Right renal cortex interstitium (tissue), 3 donors: ENCODE measurements around the gene SLCO4A1. TPM values are rescaled to one million over a fixed set of nuclear protein-coding genes. Genes with fewer than 3 reads are reported as not detected.

Experiments used
- DNase-seq, 3 donors: peaks; one replicate each; pipeline ENCODE4 v3.0.0-alpha.2; 2013; ENCODE audit warnings: low read depth in 3 of 3, low spot score in 2 of 3
- polyA plus RNA-seq, 3 donors: library from polyadenylated mRNA; unstranded; fragments of 120-200 nt; gene quantifications; one replicate each; pipeline ENCODE4 v1.2.1, GENCODE V29; 2013; ENCODE audit not compliant: insufficient read length in 3 of 3

Gene SLCO4A1
- polyA plus RNA-seq, 3 donors, result 1.8 to 2.7 (median 2.3) TPM

DNA sequence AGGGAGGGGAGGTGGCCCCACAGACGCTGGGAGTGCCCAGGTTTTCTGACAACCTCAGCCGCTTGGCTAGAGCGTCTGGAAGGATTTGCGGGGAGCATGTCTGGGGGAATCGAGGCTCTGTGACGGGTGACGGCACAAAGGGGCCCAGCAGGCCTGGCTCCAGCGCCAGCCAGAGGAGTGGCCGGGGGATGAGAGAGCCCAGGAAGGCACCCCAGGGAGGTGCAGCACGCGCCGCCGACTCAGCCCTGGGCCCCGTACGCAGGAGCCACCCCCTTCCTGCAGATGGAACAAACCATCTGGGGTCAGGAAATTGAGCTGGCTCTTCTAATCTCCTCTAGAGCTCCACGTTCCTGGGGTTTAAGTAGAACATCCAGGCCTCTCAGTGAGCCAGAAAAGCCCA is 5.9 kb upstream of the SLCO4A1 start:
- no peak for DNase-seq

DNA sequence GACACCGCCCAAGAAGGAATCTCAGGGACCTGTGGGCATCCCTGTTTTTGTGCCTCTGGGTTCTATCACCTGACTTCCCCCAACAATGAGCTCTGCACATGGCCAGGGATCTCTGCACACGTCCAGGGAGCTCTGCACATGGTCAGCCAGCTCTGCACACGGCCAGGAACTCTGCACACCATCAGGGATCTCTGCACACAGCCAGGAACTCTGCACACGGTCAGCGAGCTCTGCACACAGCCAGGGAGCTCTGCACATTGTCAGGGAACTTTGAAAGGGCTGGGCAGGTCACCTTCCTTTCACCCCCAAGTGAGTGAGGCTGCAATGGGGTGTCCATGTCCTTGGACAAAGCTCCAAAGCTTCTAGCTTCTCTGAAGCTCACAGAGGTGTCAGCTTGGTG is 5.2 kb upstream of the SLCO4A1 start:
- no peak for DNase-seq

DNA sequence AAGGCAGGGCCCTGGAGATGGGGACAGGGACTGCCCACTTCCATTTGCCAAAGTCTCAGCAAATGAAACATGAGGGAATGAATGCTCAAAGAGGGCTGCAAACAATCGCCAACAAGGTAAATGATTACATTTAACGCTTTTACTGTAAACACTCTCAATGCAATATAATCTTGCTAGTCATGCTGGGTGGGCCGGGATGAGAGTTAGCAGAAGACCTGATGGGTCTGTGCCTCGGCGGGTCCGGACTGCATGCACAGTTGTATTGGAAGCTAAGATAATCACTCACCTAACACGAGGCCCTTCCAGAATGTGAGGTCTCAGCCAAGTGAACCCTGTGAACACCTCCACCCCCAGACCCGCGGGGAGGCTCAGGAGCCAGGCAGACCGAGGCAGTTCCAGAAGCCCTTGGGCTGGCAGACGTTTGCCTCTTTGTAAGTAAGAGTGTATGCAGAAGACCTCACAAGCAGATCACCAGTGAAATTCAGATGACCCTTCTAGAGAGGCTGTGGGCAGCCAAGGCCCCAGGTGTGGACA is 4.7 kb upstream of the SLCO4A1 start:
- DNase-seq, result no peak

DNA sequence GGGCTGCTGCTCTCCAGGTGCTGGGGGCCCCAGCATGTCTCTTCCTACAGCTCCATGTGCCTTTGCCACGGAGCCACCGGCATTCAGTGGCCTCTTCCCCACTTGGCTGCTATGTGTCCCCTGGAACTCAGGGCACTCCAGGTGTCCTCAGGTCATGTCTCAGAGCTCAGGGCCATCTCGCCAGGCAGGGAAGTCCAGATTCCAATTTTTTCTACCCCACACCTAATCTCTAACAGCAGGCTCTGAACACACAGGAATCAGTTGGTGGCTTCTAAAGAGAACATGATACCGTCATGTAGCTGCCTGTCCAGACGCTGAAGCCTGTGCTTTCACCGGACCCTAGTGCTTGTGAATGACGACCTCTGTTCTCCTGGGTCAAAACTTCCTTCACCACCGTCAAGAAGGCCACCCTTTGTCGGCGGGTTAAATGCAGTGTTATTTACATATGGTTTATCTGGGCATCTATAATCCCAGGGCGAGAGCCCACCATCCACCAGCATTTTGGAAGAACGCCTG is 4.2 kb upstream of the SLCO4A1 start:
- DNase-seq, result no peak

DNA sequence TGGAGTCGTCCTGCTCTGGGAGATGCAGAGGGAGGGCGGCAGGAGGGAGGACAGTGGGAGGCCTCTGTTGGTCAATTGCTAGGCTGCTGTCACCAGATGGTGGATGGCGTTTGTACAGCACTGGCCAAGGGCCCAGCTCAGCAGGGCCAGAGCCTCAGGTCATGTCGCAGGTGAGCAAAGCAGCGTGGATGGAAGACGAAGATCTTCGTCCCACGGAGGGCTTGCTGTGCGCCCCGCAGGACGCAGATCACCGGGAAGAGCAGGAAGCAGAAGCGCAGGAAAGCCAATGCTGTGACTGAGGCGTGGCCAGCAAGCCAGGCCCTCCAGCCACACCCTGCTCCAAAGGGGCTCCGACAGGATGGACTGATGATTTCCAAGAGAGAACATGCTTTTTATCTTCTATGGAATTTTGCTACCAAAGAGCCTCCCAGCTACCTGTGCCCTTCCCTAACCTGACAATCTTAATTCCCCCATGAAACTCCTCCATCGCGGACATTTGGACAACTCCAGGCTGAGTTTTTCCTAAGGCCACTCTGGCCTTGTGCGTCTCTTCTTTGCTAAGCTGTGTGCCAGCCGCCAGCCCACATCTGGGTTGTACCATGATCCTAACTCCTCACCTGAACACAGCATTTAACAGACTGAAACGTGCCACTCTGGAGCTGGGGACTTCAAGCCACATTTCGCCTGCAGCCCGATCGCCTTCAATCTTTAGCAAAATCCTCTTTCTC is 3.5 kb upstream of the SLCO4A1 start:
- DNase-seq, result no peak

DNA sequence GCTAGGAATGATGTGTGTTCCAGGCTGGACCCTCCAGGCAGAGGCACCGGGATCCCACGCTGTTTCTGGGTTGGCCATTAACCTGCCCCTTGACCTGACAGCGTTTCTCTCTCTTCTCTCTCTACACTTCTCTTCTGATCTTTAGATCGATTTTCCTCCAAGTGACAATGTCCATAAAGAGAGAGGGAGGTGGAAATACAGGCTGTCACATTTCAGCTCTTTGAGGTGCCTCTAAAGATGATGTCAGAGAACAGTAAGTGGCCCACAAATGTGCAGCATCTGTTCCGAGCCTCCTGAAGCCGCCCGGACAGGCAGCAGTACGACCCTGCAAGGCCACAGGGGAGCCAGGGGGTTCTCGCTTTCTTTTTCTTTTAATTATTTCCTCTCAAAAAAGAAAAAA is 2.5 kb upstream of the SLCO4A1 start:
- DNase-seq, result no peak

DNA sequence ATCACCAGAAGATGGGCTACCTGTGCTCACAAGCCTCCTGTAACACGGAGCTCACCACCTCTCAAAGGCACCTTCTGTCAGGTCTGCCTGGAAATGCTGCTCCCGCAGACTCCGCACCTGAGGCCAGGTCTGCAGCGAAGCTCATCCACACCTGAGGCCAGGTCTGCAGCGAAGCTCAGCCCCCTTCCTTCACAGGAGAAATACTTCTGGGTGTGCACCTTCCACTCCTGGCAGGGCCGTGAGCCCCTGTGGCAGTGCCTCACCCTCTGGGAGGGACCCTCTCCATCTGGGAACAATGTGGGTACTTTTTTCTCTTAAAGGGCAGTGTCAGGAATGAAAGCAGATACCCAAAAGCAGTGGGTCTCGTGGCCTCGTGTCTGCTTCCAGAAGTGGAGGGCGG is 1.4 kb upstream of the SLCO4A1 start:
- DNase-seq, result no peak

DNA sequence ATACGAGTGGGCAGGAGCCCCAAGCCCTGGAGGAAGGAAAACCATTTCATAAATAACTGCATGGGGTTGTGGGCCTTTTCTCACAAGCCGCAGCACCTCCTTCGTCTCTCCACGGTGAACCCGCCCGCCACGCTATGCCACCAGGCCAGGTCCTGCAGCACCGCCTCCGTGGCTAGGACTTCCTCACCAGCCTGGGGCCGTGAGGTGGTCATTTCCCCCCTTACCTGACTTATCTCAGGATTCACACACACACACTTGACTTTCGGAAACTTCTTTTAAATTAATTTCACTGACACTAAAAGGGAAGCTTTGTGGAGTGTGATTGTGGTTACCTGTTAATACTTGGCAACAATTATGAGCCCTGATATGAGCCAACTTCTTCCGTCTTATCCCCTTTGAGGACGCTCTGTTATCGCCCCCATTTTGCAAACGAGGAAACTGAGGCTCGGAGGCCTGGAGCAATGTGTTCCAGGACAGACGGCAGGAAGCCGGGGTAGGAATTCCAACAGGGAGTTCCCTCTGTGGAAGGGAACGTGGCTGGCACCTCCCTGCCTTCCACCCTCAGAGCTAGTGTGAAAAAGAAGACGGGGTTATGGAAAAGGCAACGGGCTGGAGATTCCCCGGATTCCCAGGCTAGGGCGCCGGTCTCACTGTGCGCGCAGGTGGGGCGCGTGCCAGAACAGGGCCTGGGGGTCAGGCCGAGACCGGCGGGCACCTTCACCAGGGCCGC is 817 bp upstream of the SLCO4A1 start:
- no peak for DNase-seq

DNA sequence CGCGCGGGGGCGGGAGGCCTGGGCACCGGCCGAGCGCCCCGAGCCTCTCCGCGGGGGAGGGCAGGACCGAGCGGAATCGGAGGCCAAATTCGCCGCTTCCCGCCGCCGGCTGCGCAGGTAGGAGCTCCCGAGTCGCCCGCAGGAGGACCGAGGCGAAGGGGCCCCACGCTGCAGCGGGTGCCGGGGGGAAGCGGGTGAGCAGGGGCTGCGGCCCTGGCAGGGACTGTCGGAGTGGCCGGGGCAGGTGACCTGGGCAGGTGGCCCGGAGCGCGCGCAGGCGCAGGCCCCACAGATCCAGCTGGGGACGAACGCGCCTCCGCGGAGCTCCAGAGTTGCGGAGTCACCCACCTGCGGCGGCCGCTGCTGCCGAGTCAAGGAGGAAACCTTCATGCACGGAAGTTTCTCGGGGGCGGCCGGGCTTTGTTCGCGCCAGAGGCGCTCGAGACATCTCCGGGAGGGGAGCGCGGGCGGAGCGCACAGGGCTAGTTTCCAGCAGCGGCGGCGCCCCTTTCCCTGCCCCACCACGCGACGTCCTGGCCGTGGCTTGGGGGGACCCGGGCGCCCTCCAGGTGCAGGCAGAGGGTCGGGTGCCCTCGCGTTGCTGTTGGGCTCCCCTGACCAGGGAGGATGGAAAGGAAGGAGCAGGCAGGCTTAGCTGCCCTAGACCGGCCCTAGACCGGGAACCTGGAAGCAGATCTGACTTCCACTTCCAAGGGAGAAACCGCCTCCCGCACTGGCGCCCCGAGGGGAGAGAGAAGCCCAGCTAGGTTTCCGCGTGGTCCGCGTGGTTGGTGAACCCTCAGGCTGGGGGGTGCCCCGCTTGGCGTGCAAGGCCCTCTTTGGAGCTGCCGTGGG is 590 bp downstream of the SLCO4A1 start:
- no peak for DNase-seq

DNA sequence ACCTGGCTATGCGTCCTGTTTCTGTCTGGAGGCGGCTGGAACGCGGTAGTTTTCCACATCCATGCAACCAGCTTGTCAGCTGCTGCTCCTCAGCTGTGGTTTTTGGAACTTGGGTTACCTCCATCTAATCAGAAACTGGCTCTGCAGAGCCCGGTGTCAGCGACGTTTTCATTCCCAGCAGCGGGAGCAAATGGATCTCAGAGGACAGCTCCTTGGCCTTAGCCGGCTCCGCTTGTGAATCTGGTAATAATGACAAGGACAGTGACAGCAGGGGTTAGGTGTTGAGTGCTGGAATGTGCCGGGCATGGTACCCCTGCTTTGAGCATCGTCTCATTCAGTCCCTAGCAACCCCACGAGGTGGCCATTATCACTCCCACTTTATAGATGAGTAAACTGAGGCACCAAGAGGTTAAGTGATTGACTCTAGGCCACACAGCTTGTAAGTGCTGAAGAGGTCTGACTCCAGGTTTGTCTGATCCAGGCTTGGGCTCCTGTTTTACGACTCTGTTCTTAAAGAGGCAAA is 1.3 kb downstream of the SLCO4A1 start:
- DNase-seq, result no peak

DNA sequence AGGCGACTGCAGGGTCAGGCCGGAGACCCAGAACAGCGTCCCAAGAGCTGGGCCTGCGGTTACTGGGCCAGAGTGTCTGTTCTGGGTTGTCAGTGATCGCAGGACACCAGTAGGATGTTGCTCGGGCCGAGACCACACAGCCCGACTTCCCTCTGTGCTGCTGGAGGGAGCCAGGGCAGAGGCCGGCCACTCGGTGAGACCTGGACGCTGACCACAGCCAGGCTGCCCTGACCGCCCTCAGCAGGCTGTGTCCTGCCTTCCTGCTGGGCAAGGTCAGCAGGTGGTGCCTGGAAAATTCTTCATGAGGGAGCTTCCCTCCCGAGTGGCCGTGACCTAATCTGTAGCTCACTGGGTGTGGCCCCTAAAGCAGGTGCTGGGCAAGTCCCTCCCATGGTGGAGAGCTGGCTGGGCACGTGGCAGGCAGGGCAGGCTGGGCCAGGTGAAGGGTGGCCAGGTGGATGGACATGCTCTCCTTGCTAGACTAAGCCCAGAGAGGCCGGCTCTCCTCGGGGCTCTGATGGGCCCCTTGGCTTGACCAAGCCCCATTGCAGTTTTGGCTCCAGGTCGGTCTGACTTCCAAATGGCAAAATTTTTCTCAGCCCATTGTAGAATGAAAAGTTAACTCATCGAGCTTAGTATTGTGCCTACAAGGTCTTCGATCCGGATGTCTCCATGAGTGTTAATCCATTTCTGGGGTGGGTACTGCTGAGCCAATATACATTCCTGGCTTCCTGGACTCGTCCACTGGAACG is 1.9 kb downstream of the SLCO4A1 start:
- DNase-seq, result no peak

DNA sequence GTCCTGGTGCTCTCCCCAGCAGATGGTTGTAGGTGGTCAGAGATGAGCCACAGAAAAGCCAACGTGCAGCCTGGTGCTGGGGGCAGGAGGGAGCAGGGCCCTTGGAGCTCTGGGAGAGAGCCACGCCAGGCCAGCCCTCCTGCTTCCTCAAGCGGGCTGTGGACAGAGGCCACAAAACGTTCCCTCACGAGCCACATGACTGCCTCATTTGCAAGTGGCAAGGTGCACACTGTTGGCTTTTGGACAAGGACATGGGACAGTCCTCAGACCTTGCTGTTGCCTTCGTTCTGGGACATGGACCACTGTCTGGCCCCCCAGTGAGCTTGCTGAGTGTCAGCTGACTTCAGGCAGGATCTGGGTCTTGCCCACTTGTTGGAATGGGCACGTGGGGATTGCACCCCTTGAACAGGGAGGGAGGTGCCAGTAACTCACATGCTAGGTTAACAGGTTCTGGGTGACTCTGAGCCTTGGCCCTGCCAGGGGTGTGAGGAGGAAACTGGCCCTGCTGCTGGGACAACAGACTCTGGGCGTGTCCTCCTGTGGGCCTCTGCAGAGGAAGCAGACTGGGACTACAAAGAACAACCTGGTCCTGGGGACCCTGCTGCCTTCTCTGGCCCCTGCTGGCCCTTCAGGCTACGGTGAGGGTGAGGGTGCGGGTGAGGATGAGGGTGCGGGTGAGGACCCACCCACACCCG is 2.6 kb downstream of the SLCO4A1 start:
- DNase-seq, result no peak

DNA sequence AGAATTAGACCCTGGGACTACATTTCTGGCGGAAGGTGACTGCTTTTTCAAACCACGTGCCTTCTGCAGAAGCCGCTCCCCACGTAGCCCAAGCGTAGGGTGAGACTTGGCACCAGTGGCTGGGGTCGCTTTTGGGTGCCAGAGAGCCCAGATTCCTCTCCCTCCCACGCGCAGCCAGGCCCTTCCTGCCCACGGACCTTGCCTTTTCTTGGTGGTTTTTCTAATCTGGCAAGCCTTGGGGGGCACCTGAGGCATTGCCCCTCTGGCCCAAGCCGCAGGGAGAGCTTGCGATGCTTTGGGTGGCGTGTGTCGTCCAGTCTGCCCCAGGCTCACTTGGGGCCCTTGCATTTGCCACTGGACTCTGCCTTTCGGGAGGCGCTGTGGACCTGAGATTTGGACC is 3.3 kb downstream of the SLCO4A1 start:
- DNase-seq, result no peak

DNA sequence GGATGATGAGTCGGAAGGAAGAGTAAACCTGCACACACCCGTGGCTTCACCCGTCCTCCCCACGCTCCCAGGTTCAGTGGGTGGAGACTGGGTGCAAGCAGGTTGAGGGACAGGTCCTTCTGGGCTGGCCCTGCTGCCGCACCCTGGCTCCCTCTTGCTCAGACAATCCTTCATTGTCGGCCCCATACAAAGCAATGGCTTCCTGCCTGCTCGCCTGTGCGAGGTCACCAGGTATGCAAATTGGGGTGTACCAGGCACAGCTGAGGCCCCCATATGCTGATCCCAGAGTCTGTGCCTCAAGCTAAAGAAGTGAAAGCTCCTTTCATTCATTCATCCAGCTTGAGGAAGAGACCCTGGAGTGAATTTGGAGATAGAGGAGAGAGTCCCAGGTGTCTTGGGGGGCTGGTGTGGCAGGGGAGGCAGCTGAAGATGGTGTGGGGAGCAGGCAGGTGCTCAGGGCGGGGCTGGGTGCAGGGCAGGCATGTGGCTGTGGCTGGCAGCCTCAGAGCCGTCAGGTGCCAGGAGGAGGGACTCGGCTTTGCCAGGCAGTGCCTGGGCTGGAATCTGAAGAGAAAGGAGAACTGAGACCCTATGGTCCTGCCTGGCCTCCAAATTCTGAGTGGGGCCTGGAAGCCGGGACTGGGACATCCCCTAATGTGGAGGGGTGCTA is 4.7 kb downstream of the SLCO4A1 start:
- DNase-seq, result no peak

DNA sequence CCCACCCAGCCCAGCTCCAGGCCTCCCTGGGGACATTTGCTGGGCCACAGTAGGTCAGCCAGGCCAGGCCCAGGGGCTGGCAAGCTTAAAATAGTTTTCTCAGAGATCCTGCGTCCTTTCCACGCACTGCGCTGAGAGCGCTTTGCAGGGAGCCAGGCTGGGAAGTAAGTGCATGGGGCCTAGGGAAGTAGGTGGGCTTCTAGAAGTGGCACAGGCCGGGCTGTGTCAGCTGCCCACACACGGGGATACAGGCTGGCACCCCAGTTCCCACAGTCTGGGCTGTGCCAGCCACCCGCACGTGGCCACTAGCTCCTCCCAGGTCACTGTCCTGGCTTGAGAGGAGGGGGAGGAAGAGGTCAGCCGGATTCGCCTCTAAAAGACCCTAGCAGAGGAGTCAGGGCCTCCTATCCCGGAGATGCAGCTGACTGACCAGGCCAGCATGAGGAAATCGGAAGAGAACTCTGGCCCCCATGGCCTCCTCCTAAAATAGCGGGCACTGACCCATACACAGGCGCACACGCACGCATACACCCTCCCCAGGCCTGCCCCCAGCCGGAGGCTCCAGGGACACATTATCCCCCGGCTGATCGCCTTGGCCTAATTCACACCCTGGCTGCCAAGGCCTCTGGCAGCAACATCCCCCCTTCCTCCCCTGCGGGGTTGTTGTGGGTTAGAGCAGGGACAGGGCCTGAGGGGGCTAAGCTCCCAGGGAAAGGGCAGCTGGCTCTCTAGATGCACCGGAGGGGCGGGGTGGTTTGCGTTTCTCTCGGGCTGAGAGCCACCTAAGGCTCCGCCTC is 5.4 kb downstream of the SLCO4A1 start:
- DNase-seq, result no peak

DNA sequence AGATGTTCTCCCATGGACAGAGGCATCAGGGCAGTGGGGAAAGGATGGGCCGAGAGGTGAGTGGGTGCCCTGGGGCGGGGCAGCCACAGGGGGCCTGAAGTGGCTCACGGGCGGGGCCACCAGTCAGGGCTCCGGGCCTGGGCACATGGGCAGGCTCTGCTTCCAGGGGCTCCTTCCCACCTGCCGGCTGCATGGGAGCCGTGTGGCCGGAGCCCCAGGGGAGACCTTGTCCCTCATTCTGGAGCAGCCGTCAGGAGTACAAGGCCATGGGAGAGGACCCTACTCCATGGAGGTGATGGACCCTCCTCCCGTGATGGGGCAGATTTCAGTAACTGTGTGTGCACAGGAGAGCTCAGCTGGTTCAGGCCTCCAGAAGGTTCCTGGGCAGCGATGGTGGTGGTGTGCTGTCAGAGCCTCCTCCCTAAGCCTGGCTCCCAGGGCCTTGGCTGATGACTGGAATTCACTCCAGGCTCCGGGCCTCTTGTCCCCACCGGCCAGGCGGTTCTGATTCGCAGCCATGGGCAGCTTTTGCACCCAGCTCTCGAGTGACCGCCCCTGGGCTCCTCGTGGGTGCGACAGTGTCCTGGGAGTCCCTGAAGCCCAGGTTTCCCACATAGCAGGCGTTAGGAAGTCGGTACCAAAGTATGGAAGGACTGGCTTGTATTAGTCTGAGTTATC is 6.2 kb downstream of the SLCO4A1 start:
- DNase-seq, result no peak

DNA sequence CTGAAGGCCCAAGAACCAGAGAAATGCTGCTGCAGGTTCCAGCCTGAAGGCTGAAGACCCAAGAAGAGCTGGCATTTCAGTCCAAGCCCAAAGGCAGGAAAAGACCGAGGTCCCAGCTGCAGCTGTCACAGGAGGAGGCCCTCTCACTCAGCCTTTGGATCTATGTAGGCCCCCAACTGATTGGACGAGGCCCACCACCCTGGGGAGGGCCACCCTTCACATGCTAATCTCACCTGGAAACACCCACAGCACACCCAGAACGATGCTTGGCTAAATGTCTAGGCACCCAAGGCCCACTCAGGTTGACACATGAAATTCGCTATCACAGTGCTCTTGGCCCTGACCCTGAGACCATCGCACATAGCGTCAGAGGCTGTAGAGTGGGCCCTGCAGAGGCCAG is 6.8 kb downstream of the SLCO4A1 start:
- DNase-seq, result no peak
